Stimulated activated naive CD8-positive, alpha-beta T cell treated with anti-CD3 and anti-CD28 coated beads, Interleukin-15, Interleukin-2, amounts not matched to agents 100 ng/mL and 50 ng/mL, for 24 hours (primary cell): ENCODE data around the gene NPR3.

Source experiments
- H3K27ac Mint-ChIP-seq: one replicate; pipeline ENCODE4 v1.8.0; 2021; ENCODE audit warnings: mild to moderate bottlenecking, mixed read lengths
- H3K27me3 Mint-ChIP-seq: one replicate; pipeline ENCODE4 v1.8.0; 2021; ENCODE audit warnings: mixed read lengths
- H3K36me3 Mint-ChIP-seq: one replicate; pipeline ENCODE4 v1.8.0; 2021; ENCODE audit warnings: low read depth, mixed read lengths
- H3K4me1 Mint-ChIP-seq: one replicate; pipeline ENCODE4 v1.8.0; 2021; ENCODE audit warnings: low read depth, mixed read lengths
- H3K4me3 Mint-ChIP-seq: one replicate; pipeline ENCODE4 v1.8.0; 2021; ENCODE audit warnings: mild to moderate bottlenecking, mixed read lengths
- H3K9me3 Mint-ChIP-seq: one replicate; pipeline ENCODE4 v1.8.0; 2021; ENCODE audit warnings: mixed read lengths

NPR3 gene

DNA sequence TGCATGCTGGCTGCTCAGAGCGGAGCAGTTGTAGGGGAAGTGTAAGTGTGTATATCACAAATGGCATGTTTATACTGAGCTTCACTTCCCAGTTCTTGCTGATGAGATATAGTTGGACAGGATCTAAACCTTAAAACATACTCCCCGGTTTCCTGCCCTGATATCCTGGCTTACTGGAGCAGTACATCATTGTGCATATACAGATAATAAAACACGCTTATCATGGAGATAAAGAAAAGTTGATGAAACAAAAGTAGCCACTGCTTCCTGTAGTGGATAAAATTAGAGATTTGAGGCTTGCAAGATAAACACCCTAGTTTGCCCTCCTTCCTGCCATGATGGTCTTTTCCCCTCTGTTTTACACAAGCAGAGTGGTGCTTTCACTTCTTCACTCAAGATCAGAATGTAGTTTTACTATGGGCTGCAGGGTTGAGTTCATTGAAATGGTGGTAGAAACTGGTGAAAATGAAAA lies 15.0 kb downstream of the NPR3 start:
- no peak overlapping the region for H3K27ac Mint-ChIP-seq

DNA sequence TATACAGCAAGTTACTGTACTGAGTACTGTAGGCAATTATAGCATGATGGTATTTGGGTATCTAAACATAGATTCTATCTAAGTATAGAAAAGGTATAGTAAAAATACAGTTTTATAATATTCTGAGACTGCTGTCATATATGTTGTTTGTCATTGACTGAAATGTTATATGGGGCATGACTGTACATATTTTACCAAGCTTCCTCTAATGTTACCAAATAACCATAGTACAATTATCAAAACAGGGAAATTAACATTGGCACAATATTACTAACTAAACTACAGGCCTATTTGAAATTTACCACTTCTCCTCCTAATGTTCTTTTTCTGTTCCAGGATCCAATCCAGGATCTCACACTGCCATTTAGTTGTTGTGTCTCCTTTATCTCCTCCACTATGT lies 18.5 kb downstream of the NPR3 start:
- H3K27ac Mint-ChIP-seq, result no peak overlapping the region
- peaks cover 2% of the 10 kb centered on the region for H3K27me3 Mint-ChIP-seq
- H3K9me3 Mint-ChIP-seq, result no peaks in the 10 kb centered on the region
- no peaks in the 10 kb centered on the region for H3K36me3 Mint-ChIP-seq
- H3K4me3 Mint-ChIP-seq, result no peak overlapping the region
- no peaks in the 10 kb centered on the region for H3K4me1 Mint-ChIP-seq

More for the DNA sequence above, 15.0 kb downstream of the NPR3 start:
- H3K27me3 Mint-ChIP-seq, result peaks cover 8% of the 10 kb centered on the region
- H3K36me3 Mint-ChIP-seq, result no peaks in the 10 kb centered on the region
- H3K4me1 Mint-ChIP-seq, result no peaks in the 10 kb centered on the region
- no peaks in the 10 kb centered on the region for H3K9me3 Mint-ChIP-seq
- no peak overlapping the region for H3K4me3 Mint-ChIP-seq

DNA sequence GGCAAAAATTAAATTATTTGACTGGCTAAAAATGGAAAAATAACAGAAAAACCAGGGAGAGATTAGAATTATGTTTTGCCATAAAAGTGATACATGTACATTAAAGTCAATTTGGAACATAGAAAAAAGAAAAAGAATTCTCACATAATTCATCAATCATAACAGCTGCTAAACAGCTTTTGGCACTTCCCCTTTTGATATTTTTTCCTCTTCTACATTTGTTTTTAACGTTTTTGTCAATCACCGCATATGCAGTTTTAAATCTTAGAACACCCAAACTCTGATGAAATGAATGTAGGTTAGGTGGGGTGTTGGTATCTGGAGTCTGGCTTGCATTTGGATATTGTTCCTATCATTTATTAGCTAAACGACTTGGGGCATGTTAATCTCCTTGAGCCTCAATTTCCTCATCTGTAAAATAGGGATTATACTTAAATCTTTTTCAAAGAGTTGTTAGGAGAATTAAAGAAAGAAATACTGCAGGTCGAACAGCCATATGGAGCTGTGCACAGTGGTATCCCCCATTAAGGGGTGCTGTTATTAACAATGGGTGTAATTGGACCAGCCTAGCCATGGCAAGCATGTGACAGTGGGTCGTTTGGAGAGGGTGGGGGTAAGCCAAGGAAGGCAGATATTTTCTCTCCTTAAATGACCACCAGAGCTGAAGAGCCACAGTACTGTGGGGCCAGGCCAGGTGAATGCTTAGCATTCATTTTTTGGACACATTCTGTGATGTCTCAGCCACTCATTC lies 22.6 kb downstream of the NPR3 start:
- peaks cover 10% of the 10 kb centered on the region for H3K27me3 Mint-ChIP-seq
- H3K27ac Mint-ChIP-seq, result no peak overlapping the region
- no peaks in the 10 kb centered on the region for H3K36me3 Mint-ChIP-seq
- no peaks in the 10 kb centered on the region for H3K9me3 Mint-ChIP-seq
- H3K4me3 Mint-ChIP-seq, result no peak overlapping the region
- H3K4me1 Mint-ChIP-seq, result no peaks in the 10 kb centered on the region

DNA sequence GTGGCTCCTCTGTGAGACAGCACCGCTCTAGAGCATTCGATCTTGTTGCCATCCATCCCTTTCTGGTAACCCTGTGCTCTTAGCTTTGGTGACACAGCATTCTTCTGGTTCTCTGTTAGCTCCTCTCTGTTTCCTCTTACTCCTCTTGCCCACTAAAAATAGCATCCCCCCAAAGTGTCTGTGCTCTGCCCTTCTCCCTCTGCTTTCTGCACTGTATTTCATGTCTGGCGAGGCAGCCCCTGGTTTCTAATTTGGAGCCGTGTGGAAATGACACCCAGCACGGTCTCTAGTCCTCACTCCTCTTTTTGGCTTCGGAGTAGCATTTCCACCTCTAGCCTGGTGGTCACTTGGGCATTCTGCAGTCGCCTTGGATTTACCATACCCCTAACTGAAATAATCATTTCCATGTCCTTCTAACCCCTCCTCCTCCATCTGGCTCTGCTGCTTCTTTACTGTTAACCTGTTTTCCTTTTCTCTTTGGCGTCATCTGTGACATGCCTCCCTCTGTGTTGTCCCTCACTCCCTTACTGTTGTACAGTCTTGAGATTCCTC lies 23.8 kb downstream of the NPR3 start:
- Mint-ChIP-seq H3K9me3 (no peaks in the 10 kb centered on the region), H3K27me3 (peaks cover 10% of the 10 kb centered on the region), H3K36me3 (no peaks in the 10 kb centered on the region), H3K4me3 (no peak overlapping the region), H3K4me1 (no peaks in the 10 kb centered on the region), H3K27ac (no peak overlapping the region)

DNA sequence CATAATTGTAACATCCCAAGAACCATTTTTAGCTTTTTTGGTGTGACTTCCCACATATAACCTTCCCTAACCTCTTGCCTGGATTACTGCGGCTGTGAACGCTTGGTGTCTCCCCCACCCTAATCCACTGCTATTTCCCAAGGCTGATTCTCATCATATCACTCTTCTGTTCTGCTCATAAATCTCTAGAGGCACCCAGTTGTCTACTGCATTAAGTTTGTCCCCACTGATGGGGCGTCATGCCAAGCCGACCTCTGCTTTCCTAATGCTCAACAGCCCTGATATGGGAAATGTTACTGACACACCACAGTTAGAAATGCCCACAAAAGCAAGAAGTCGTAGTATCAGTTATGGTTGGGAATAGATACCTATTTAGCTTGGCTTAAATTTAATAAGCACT lies 24.4 kb downstream of the NPR3 start:
- no peaks in the 10 kb centered on the region for H3K36me3 Mint-ChIP-seq
- H3K27me3 Mint-ChIP-seq, result peaks cover 10% of the 10 kb centered on the region
- no peak overlapping the region for H3K4me3 Mint-ChIP-seq
- no peak overlapping the region for H3K27ac Mint-ChIP-seq
- H3K9me3 Mint-ChIP-seq, result no peaks in the 10 kb centered on the region
- H3K4me1 Mint-ChIP-seq, result no peaks in the 10 kb centered on the region

DNA sequence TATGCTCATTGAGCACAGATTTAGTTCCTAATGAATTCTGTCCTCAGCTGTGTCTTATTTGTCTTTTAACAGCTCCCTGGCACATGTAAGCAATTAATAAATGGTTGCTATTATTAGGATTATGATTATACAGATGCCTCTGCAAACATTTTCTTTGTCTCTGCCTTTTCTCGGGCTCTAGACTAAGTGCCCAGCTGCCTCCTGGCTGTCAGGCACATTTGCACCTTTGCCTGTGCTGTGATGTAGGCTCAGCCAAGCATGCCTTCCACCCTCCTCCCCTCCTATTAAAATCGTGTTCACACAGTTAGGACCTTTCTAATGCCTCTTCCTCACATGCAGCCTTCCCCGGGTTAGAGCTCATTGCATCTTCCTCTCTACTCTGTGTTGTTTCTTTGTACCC lies 25.7 kb downstream of the NPR3 start:
- no peak overlapping the region for H3K4me3 Mint-ChIP-seq
- H3K27me3 Mint-ChIP-seq, result peaks cover 10% of the 10 kb centered on the region
- H3K4me1 Mint-ChIP-seq, result no peaks in the 10 kb centered on the region
- H3K27ac Mint-ChIP-seq, result no peak overlapping the region
- H3K9me3 Mint-ChIP-seq, result no peaks in the 10 kb centered on the region
- no peaks in the 10 kb centered on the region for H3K36me3 Mint-ChIP-seq

DNA sequence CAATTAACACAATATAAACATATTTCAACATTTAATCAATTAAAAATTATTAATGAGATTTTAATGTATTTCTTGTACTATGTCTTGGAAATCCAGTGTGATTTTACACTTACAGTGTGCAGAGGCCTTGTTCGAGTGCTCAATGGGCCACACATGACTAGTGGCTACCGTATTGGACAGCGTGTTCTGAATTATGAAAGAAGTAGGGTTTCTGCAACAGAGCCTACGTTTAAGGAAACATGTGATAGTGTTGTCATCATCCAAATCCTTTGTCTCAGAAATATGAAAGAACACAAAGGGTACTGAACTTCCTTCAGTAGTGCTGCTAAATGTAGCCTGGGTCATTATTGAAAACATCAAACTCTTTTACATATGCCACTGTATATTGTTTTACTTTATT lies 29.5 kb downstream of the NPR3 start:
- H3K36me3 Mint-ChIP-seq, result no peaks in the 10 kb centered on the region
- H3K9me3 Mint-ChIP-seq, result no peaks in the 10 kb centered on the region
- no peak overlapping the region for H3K27ac Mint-ChIP-seq
- H3K27me3 Mint-ChIP-seq, result peaks cover under 1% of the 10 kb centered on the region
- H3K4me3 Mint-ChIP-seq, result no peak overlapping the region
- H3K4me1 Mint-ChIP-seq, result no peaks in the 10 kb centered on the region

DNA sequence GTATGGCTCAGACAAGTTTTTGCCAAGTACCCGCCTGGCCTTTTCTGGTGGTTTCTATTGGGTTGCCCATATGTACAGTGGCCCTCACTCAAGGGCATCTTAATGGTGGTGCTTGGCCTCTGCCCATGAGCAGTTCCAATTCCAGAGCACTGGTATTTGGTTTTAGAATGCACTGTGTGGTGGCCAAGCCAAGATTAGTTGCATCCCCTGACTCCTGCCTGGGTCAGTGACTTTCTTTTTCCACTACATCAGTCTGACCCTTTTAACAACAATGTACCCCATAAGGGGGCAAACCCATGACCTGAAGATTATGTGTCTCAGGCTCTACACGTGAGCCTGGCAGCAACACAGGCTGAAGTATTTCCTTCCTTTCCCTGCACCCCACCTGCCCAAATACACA lies 34.2 kb downstream of the NPR3 start:
- H3K4me3 Mint-ChIP-seq, result no peak overlapping the region
- no peaks in the 10 kb centered on the region for H3K27me3 Mint-ChIP-seq
- no peaks in the 10 kb centered on the region for H3K4me1 Mint-ChIP-seq
- H3K36me3 Mint-ChIP-seq, result no peaks in the 10 kb centered on the region
- H3K27ac Mint-ChIP-seq, result no peak overlapping the region
- H3K9me3 Mint-ChIP-seq, result no peaks in the 10 kb centered on the region

DNA sequence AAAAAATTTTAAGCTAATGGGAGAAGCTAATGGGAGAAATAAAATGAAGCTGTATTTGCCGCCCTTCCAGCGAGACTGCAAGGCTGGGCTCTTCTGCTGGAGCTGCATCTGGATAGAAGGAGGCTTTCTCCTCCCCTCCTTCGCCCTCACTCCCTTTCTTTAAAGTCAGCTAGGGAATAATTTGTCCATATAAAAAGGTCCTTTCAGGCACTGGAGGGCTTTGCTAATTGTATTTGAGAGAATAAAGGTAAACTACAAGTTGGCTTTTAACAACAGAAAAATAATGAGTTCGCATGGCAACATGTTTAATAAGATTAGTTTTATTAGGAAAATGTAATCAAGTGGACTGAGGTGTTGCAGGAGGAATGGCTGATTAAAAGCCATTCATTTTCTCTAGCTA lies 41.3 kb downstream of the NPR3 start:
- H3K9me3 Mint-ChIP-seq, result no peaks in the 10 kb centered on the region
- H3K4me3 Mint-ChIP-seq, result no peak overlapping the region
- no peaks in the 10 kb centered on the region for H3K36me3 Mint-ChIP-seq
- H3K27me3 Mint-ChIP-seq, result no peaks in the 10 kb centered on the region
- no peak overlapping the region for H3K27ac Mint-ChIP-seq
- no peaks in the 10 kb centered on the region for H3K4me1 Mint-ChIP-seq

DNA sequence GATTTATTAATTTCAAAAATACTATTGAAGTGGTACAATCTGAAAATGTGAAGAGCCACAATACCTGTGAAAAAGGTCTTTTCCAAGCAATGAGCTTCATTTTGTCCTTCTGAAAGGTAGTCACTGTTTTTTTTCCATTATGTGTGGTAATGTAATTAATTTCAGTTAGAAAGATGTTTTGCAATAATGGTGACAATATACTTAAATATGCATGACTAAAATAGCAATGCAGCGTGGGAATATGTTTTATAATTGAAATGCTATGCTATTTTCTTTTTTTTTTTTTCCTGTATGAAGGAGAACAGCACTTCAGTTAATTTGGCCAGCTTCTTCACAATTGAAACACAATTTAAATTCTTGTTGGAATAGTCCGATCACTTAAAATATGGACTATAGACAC lies 41.9 kb downstream of the NPR3 start:
- H3K27ac Mint-ChIP-seq, result no peak overlapping the region
- no peaks in the 10 kb centered on the region for H3K9me3 Mint-ChIP-seq
- no peak overlapping the region for H3K4me3 Mint-ChIP-seq
- H3K4me1 Mint-ChIP-seq, result no peaks in the 10 kb centered on the region
- no peaks in the 10 kb centered on the region for H3K36me3 Mint-ChIP-seq
- no peaks in the 10 kb centered on the region for H3K27me3 Mint-ChIP-seq

DNA sequence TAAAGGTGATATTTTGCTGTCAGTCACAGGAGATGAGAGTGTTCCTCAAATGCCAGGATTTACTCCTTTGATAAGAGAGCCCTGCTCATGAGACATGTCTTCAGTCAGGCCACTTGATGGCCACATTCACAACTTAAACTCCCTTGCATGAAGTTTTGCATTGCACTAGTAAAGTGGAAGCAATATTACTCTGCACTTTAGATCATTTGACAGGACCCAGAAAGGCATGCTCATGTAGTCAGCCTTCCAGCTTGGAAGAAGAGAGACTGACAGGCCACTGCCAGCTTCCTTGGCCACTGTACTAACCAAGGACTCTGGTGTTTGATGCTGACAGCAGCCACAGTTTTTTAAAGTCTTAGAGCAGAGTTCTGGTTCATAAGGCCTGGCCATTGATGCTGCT lies 42.6 kb downstream of the NPR3 start:
- Mint-ChIP-seq H3K4me1 (no peaks in the 10 kb centered on the region), H3K4me3 (no peak overlapping the region), H3K9me3 (no peaks in the 10 kb centered on the region), H3K27ac (no peak overlapping the region), H3K27me3 (no peaks in the 10 kb centered on the region), H3K36me3 (no peaks in the 10 kb centered on the region)

DNA sequence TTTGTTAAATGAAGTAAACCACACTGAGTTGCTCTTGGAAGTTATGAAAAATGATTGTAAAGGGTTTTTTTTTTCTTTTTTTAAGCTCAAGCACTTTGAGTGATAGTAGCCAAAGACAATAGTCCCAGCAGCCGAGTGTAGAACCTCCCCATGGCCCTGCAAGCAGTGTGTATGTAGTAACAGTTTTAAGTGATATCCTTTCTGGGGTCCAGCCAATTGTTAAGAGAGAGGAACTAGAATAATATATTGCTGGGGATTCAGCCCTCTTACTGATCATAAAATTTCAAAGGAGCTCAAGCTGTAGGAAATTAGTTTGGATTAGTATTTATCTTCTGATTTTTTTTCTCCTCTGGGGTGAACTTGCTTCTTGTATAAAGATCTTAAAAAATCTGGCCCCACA lies 43.2 kb downstream of the NPR3 start:
- Mint-ChIP-seq H3K27ac (no peak overlapping the region), H3K36me3 (no peaks in the 10 kb centered on the region), H3K9me3 (no peaks in the 10 kb centered on the region)

DNA sequence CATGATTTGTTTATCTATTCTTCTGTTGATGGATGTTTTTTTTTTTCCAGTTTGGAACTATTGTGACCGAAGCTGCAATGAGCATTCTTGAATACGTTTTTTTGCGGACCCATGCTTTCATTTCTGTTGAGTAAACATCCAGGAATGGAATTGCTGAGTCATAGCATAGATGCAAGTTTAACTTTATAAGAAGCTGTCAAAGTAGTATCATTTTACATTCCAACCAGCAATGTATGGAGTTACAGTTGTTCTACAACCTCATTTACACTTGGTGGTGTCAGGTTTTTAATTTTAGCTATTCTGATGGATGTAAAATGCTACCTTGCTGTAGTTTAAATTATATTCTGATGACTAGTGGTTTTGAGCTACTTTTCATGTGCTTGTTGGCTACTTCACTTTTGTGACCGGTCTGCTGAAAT lies 49.0 kb downstream of the NPR3 start:
- Mint-ChIP-seq H3K27me3 (peaks cover 6% of the 10 kb centered on the region), H3K36me3 (no peaks in the 10 kb centered on the region), H3K9me3 (peaks cover 5% of the 10 kb centered on the region), H3K4me3 (no peak overlapping the region), H3K27ac (no peak overlapping the region), H3K4me1 (no peaks in the 10 kb centered on the region)

More for the DNA sequence above, 43.2 kb downstream of the NPR3 start:
- Mint-ChIP-seq H3K4me1 (no peaks in the 10 kb centered on the region), H3K27me3 (no peaks in the 10 kb centered on the region), H3K4me3 (no peak overlapping the region)

DNA sequence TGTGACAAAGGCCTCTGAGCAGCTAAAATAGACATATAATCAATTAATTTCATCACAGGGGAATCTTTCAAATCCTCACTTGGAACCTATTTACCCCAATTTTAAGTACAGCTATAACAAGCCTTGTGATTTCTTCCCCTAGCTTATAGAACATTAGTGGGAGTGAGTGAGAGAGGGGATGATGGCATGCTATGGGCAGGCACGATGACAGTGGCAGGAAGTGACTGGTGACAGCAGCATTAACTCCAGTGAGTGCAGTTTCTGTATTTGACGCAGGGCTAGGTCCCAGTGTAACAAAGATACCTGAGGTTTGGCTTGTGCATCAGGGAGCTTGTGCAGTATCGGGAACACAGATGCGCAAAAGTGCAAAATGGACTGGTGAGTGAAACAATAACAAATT lies 54.1 kb downstream of the NPR3 start:
- no peak overlapping the region for H3K27ac Mint-ChIP-seq
- H3K9me3 Mint-ChIP-seq, result no peaks in the 10 kb centered on the region
- H3K4me3 Mint-ChIP-seq, result no peak overlapping the region
- H3K27me3 Mint-ChIP-seq, result peaks cover 7% of the 10 kb centered on the region
- H3K4me1 Mint-ChIP-seq, result no peaks in the 10 kb centered on the region
- no peaks in the 10 kb centered on the region for H3K36me3 Mint-ChIP-seq

DNA sequence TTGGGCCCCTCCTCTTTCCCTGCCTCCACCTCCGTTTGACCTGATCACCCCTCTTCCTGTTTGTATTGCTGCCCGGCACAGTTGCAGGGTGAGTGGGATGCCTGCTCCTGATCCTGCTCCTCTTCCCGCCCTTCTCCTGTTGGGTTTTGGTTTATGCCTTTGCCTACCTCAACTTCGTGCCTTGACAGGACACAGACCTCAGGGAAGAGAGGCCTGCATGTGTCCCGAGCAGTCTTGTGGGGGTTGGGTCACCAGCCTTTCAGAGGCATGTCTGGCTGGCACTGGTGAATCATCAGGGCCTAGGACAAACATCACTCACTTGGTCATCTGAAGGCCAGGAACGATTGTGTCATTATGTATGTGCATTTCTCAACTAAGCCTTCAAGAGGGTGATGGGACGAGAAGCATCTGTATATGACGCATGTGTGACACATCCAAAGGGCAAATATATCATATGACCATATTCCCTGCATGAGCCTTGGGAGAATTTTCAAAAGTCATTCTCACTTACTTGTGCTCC lies 56.9 kb downstream of the NPR3 start:
- H3K9me3 Mint-ChIP-seq, result no peaks in the 10 kb centered on the region
- peaks cover 7% of the 10 kb centered on the region for H3K27me3 Mint-ChIP-seq
- H3K27ac Mint-ChIP-seq, result no peak overlapping the region
- H3K4me3 Mint-ChIP-seq, result no peak overlapping the region
- no peaks in the 10 kb centered on the region for H3K4me1 Mint-ChIP-seq
- H3K36me3 Mint-ChIP-seq, result no peaks in the 10 kb centered on the region

DNA sequence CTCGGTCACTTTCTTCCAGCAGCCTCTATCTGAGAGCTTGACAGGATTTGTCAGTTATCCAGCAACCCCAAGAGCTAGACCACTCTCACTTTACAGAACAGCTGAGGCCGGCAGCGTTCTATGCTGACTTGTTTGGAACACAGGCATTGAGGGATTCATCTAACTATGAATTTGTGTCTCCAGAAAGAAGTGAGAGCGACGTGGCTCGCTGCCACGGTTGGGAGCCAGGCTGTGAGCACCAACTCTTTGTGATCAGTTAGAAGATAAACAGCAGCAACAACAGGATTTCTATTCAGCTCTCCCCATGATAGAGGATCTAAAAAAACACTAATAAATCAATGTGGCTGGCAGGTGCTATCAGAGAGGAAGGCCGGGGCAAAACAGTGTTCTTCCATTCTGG lies 58.6 kb downstream of the NPR3 start:
- Mint-ChIP-seq H3K4me3 (no peak overlapping the region), H3K27me3 (peaks cover 7% of the 10 kb centered on the region), H3K4me1 (no peaks in the 10 kb centered on the region), H3K9me3 (no peaks in the 10 kb centered on the region), H3K27ac (no peak overlapping the region), H3K36me3 (no peaks in the 10 kb centered on the region)
